Astrocyte (in vitro differentiated cells and primary cell): ENCODE results near the gene GNA15. TPM values are rescaled to one million over a fixed set of nuclear protein-coding genes. Genes with fewer than 3 reads are reported as not detected.

ENCODE experiments used
- DNase-seq: peaks from one replicate; pipeline ENCODE4 v3.0.0-alpha.2; 2010; ENCODE audit warnings: low read depth
- FAIRE-seq: peaks from 2 replicates; lab custom pipeline; 2011; peaks lifted over from hg19 to GRCh38; lab: Jason Lieb, UNC
- H2AFZ ChIP-seq: 2 replicates; pipeline ENCODE4 v1.6.0; 2012; ENCODE audit warnings: low read depth, low read length, inconsistent platforms
- H3K27ac ChIP-seq: 2 replicates; pipeline ENCODE4 v1.5.1; 2011; ENCODE audit warnings: low read depth, low read length, inconsistent platforms
- H3K27me3 ChIP-seq: 2 replicates; pipeline ENCODE4 v1.6.0; 2011; ENCODE audit warnings: low read length, inconsistent platforms; ENCODE audit not compliant: insufficient read depth
- H3K36me3 ChIP-seq: 2 replicates; pipeline ENCODE4 v1.5.1; 2011; ENCODE audit warnings: low read length, inconsistent platforms; ENCODE audit not compliant: insufficient read depth
- H3K4me1 ChIP-seq: 2 replicates; pipeline ENCODE4 v1.5.1; 2011; ENCODE audit warnings: low read length, inconsistent platforms; ENCODE audit not compliant: insufficient read depth
- H3K4me2 ChIP-seq: 2 replicates; pipeline ENCODE4 v1.6.0; 2012; ENCODE audit warnings: low read length, inconsistent platforms
- H3K4me3 ChIP-seq: 2 replicates; pipeline ENCODE4 v1.5.1; 2011; ENCODE audit warnings: low read depth, mild to moderate bottlenecking, low read length, inconsistent platforms; ENCODE audit not compliant: insufficient read depth
- H3K79me2 ChIP-seq: 2 replicates; pipeline ENCODE4 v1.6.0; 2012; ENCODE audit warnings: mild to moderate bottlenecking, low read length, inconsistent platforms; ENCODE audit not compliant: insufficient read depth
- H3K9ac ChIP-seq: 2 replicates; pipeline ENCODE4 v1.6.0; 2012; ENCODE audit warnings: mild to moderate bottlenecking, low read length, inconsistent platforms
- H3K9me3 ChIP-seq: 2 replicates; pipeline ENCODE4 v1.5.1; 2012; ENCODE audit warnings: low read depth, mild to moderate bottlenecking, low read length, inconsistent platforms; ENCODE audit not compliant: insufficient read depth
- H4K20me1 ChIP-seq: 2 replicates; pipeline ENCODE4 v1.6.0; 2012; ENCODE audit warnings: low read length, inconsistent platforms; ENCODE audit not compliant: insufficient read depth
- H3K27ac Mint-ChIP-seq: one replicate; pipeline ENCODE4 v1.8.0; 2021; ENCODE audit warnings: mild to moderate bottlenecking, mixed read lengths; ENCODE audit not compliant: unreplicated experiment
- H3K27me3 Mint-ChIP-seq: one replicate; pipeline ENCODE4 v1.8.0; 2021; ENCODE audit warnings: low read depth, mixed read lengths; ENCODE audit not compliant: unreplicated experiment
- H3K36me3 Mint-ChIP-seq: one replicate; pipeline ENCODE4 v1.8.0; 2021; ENCODE audit warnings: low read depth, mixed read lengths; ENCODE audit not compliant: unreplicated experiment
- H3K4me1 Mint-ChIP-seq: one replicate; pipeline ENCODE4 v1.8.0; 2021; ENCODE audit warnings: low read depth, mixed read lengths; ENCODE audit not compliant: unreplicated experiment
- H3K4me3 Mint-ChIP-seq: one replicate; pipeline ENCODE4 v1.8.0; 2021; ENCODE audit warnings: mild to moderate bottlenecking, moderate library complexity, mixed read lengths; ENCODE audit not compliant: unreplicated experiment
- H3K9me3 Mint-ChIP-seq: one replicate; pipeline ENCODE4 v1.8.0; 2021; ENCODE audit warnings: mild to moderate bottlenecking, mixed read lengths; ENCODE audit not compliant: unreplicated experiment
- EZH2 ChIP-seq: IDR thresholded peaks from 2 replicates; pipeline ENCODE4 v1.6.1; 2012; ENCODE audit warnings: mild to moderate bottlenecking, low read length, inconsistent platforms; ENCODE audit not compliant: insufficient read depth
- total RNA-seq: library from RNA; stranded (reverse); gene quantifications from 2 replicates; pipeline ENCODE4 v1.2.1, GENCODE V29; 2021
- TF ChIP-seq, protein P1 (sequence below): IDR thresholded peaks from 2 replicates; pipeline ENCODE4 v1.5.1; 2011; ENCODE audit warnings: low read depth, mild to moderate bottlenecking, inconsistent platforms, low read length, moderate library complexity; ENCODE audit not compliant: insufficient read depth

Gene GNA15
- total RNA-seq, 1 donor from 2014 or later: not detected

- peaks cover 45% of the 10 kb centered on the region for H3K79me2 ChIP-seq
- peaks cover 60% of the 10 kb centered on the region for H4K20me1 ChIP-seq
- H3K36me3 ChIP-seq: no peaks in the 10 kb centered on the region
- FAIRE-seq (no peak), DNase-seq (no peak)
- H3K4me1 ChIP-seq: no peaks in the 10 kb centered on the region
- H3K4me2 ChIP-seq: no peak overlapping the region
- no peaks in the 10 kb centered on the region for H3K9me3 Mint-ChIP-seq
- H2AFZ ChIP-seq: no peak overlapping the region
- no peak overlapping the region for H3K27ac ChIP-seq
- H3K9me3 ChIP-seq: no peaks in the 10 kb centered on the region
- H3K9ac ChIP-seq: no peak overlapping the region
- no peak overlapping the region for H3K27ac Mint-ChIP-seq
- peaks cover 4% of the 10 kb centered on the region for H3K36me3 Mint-ChIP-seq
- H3K4me3 Mint-ChIP-seq: no peak overlapping the region
- no peak overlapping the region for H3K4me3 ChIP-seq
- H3K27me3 Mint-ChIP-seq: peaks cover 3% of the 10 kb centered on the region
- no peaks in the 10 kb centered on the region for H3K4me1 Mint-ChIP-seq
- H3K27me3 ChIP-seq: no peaks in the 10 kb centered on the region
- TF ChIP-seq EZH2: no peak
- TF ChIP-seq, protein P1, sequence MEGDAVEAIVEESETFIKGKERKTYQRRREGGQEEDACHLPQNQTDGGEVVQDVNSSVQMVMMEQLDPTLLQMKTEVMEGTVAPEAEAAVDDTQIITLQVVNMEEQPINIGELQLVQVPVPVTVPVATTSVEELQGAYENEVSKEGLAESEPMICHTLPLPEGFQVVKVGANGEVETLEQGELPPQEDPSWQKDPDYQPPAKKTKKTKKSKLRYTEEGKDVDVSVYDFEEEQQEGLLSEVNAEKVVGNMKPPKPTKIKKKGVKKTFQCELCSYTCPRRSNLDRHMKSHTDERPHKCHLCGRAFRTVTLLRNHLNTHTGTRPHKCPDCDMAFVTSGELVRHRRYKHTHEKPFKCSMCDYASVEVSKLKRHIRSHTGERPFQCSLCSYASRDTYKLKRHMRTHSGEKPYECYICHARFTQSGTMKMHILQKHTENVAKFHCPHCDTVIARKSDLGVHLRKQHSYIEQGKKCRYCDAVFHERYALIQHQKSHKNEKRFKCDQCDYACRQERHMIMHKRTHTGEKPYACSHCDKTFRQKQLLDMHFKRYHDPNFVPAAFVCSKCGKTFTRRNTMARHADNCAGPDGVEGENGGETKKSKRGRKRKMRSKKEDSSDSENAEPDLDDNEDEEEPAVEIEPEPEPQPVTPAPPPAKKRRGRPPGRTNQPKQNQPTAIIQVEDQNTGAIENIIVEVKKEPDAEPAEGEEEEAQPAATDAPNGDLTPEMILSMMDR: no peak
Observed at GRCh38 chr19:3114018-3114726, 21.7 kb upstream of the GNA15 start.

DNA sequence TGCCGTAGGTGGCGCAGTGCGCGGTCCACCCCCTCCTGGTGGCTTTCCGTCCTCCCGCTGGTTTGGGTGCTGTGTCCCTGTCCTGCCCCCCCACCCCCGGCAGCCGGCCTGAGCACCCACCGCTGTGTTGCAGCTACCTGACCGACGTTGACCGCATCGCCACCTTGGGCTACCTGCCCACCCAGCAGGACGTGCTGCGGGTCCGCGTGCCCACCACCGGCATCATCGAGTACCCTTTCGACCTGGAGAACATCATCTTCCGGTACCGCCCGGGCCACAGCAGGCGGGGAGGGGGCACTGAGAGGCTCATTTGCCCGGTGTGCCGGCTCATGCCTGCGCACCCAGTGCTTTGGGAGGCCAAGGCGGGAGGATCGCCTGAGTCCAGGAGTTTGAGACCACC, 21.0 kb upstream of the GNA15 start:
- H3K4me3 ChIP-seq: no peak overlapping the region
- H3K27me3 Mint-ChIP-seq: peaks cover 3% of the 10 kb centered on the region
- no peaks in the 10 kb centered on the region for H3K9me3 ChIP-seq
- H4K20me1 ChIP-seq: peaks cover 54% of the 10 kb centered on the region
- H3K27ac Mint-ChIP-seq: no peak overlapping the region
- H3K4me1 ChIP-seq: no peaks in the 10 kb centered on the region
- H3K4me2 ChIP-seq: no peak overlapping the region
- H3K36me3 Mint-ChIP-seq: peaks cover 6% of the 10 kb centered on the region
- no peaks in the 10 kb centered on the region for H3K9me3 Mint-ChIP-seq
- H2AFZ ChIP-seq: no peak overlapping the region
- no peak for FAIRE-seq
- no peak overlapping the region for H3K4me3 Mint-ChIP-seq
- peaks cover 39% of the 10 kb centered on the region for H3K79me2 ChIP-seq
- H3K4me1 Mint-ChIP-seq: no peaks in the 10 kb centered on the region
- no peaks in the 10 kb centered on the region for H3K27me3 ChIP-seq
- no peaks in the 10 kb centered on the region for H3K36me3 ChIP-seq
- DNase-seq: no peak
- H3K9ac ChIP-seq: no peak overlapping the region
- no peak overlapping the region for H3K27ac ChIP-seq
- TF ChIP-seq, protein P1: no peak
- TF ChIP-seq EZH2: no peak

DNA sequence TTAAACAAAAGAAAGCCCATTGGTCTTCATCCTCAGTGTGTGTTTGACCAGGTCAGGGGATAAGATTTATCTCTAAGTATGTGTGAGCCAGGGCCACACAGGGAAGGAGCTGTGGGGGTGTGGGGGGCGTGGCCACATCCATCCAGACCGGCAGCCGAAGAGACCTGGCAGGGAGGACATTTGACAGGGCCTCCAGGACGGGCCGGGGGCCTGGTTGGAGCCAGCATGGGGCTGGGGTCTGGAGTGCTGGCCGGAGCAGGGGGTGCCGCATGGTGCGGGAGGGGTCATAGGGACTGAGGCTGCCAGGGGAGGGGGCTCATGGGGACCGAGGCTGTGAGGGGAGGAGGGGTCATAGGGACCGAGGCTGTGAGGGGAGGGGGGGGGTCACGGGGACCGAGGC, 20.4 kb upstream of the GNA15 start:
- H3K27ac Mint-ChIP-seq: no peak overlapping the region
- no peak overlapping the region for H3K27ac ChIP-seq
- H3K9ac ChIP-seq: no peak overlapping the region
- H3K79me2 ChIP-seq: peaks cover 33% of the 10 kb centered on the region
- no peaks in the 10 kb centered on the region for H3K9me3 ChIP-seq
- TF ChIP-seq, protein P1: no peak
- no peak for TF ChIP-seq EZH2
- no peak overlapping the region for H3K4me3 Mint-ChIP-seq
- H3K4me2 ChIP-seq: no peak overlapping the region
- H3K36me3 ChIP-seq: no peaks in the 10 kb centered on the region
- no peaks in the 10 kb centered on the region for H3K4me1 Mint-ChIP-seq
- H3K9me3 Mint-ChIP-seq: no peaks in the 10 kb centered on the region
- H3K4me1 ChIP-seq: no peaks in the 10 kb centered on the region
- no peak for DNase-seq
- FAIRE-seq: no peak
- H4K20me1 ChIP-seq: peaks cover 49% of the 10 kb centered on the region
- no peak overlapping the region for H3K4me3 ChIP-seq
- H3K27me3 ChIP-seq: no peaks in the 10 kb centered on the region
- H3K36me3 Mint-ChIP-seq: peaks cover 6% of the 10 kb centered on the region
- peaks cover 3% of the 10 kb centered on the region for H3K27me3 Mint-ChIP-seq
- H2AFZ ChIP-seq: no peak overlapping the region
